NOMO-1 treated with DMSO at 0.1 percent for 48 hours (cell line): Measurements from ENCODE around the gene PABPC1L.

Experiments
- DNase-seq: peaks from one replicate; lab custom pipeline; 2025; ENCODE audit not compliant: unreplicated experiment; lab: John Stamatoyannopoulos, UW

The PABPC1L gene

DNA sequence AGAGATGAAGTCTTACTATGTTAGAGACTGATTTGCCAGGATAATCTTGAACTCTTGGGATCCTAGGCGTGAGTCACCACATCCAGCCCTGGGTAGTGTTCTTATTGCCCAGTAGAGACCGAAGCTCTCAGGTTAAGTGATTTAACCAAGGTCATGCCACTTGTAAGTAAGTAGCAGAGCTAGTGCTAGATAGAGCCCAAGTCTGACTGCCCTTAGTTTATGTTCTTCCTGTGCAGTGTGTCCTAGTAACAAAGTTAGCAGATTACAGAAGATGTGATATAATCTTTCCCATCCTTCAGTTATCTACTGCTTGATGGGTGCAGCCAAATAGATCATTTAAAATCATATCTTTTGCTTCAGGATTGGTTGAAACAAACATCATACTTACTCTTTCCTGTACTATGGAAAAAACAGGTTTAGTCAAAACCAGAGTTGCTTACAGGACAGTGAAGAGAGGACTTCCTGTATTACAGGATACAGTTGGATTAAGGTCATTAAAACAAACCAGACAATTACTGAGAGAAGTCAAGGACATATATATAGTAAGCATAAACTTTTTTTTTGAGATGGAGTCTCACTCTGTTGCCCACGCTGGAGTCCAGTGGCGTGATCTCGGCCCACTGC, 9.5 kb upstream of the PABPC1L start:
- DNase-seq: peak; percentile 15

DNA sequence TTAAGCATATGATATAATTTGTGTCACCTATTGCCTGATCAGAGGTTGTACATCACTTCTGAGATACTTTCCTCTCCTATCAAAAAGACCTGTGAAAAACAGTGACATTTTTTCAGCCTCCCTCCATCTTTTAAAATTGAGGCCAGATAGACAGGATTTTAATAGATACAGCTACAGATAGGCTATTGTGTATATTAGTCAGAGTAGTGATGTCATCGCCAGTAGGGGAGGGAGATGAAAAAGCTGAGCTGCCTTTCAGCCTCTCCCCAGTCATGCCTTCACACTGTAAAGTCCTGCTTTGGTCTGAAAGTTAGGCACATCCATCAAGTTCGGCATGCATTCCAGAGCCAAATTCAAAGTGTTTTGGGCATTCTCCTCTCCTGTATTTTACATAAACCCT, 7.9 kb upstream of the PABPC1L start:
- no peak for DNase-seq

DNA sequence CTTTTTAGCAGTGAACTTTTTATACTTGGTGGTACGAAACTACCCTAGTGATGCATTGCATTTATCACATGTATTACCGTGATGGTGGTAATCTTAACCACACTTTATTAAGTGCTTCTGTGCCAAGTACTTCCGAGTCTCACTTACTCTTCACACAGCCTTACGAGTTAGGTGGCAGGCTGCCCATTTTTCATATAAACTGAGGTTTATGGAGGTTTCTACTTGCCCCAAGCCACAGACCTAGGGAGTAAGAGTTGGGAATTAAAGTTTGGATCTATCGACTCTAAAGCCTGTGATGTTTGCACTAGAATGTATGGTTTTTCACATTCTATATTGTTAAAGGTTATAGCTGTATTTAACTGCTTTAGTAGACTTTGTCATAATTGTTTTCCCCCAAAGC, 5.5 kb upstream of the PABPC1L start:
- no peak for DNase-seq

DNA sequence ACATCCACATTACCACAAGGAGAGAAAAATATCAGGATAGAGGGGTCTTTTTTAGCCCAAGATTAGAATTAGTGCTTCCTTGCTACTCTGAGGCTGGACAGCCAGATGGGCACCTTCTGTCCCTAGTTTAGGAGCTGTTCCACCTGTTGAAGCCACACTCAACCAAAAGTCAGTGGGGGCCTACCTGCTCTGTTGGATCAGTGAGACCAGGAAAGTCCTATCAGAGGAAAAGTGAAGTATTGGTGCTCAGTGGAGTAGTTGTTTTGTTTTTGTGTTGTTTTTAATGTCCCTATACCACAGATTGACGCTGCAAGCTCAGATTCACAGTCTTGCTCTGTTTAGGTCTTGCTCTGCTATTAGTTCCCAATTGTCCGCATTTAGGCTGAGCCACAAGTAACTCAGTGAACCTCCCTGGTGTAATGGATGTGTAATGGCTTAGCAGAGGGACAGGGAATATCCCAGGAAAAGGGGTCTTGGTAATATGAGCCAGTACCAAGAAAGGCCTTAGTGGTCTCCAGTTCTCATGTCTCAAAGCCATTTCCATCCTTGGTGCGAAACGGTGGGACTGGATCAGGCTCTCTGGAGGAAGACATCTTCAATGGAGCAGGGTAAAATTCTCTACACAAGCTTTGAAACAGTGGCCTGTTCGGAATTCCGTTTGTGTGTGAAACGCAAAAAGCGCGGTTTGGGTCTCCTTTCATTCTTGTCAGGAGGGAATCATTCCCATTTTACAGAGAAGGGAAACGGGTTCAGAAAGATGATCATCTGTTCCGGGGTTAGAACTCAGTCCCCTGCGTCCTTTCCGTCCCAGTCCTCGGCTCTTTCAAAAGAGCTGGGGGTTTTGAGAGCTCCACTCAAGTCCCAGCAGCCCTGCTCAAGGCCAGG, 631 bp upstream of the PABPC1L start:
- no peak for DNase-seq

DNA sequence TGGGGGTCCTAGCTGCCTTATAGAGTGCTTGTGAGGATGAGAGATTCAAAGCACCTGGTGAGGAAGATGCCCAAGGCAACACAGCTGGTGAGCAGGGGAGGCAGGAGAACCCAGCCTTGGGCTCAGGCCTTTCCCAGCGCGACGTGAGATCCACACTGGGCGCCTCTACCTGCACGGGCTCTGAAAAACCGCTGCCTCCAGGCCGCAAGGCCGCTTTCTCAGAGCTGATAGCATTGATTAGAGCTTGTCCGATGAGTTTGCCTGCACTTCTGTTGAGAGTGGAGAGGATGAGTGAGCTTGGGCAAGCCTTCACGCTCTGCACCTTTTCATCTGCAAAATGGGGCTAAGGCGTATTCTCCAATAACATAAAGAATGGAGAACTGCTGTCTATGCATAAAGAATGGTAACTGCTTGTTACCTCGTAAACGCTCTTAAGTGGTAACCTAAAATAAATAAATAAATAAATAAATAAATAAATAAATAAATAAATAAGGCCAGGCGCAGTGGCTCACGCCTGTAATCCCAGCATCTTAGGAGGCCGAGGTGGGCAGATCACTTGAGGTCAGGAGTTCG, 916 bp downstream of the PABPC1L start:
- DNase-seq: no peak

DNA sequence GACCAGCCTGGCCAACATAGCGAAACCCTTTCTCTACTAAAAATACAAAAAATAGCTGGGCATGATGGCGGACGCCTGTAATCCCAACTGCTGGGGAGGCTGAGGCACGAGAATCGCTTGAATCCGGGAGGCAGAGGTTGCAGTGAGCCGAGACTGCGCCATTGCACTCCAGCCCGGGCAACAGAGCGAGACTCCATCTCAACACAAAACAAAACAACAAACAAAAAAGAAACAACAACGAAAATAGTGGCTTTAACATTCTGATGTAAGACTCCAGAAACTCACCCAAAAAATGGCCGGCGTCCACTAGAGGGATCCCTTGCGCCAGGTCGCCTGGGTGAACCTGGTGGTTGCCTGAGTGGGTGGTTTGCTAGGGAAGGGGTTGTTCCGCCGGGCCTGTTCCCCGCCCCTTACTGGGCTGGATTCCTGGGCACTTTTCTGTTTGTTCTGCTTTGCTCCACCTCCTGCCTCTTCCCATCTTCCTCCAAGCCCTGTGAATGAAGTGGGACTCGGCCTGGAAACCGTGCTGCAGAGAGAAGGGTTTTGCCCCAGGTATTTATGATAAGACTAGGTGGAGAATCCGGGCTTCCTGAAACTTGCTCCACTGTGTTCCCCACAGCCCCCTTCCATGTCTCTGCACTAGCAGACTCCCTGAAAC, 1.5 kb downstream of the PABPC1L start:
- peak; percentile 16 for DNase-seq

DNA sequence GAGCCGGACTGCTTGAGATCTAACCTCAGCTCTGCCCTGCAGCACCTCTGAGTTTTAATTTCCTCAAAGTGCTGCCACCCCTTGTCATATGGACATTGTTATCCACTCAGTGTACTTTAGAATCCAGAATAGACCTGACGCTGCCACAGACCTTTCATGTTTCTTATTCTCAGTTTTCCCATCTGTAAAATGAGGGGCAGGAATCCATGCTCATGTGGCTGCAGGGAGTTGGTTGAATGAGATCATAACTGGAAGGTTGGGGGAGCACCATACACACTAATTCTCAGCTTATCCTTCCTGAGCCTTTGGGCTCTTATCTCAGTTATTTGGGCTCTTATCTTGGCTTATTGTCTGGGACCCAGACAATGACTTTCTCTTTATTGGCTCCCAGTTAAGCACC, 2.3 kb downstream of the PABPC1L start:
- no peak for DNase-seq

DNA sequence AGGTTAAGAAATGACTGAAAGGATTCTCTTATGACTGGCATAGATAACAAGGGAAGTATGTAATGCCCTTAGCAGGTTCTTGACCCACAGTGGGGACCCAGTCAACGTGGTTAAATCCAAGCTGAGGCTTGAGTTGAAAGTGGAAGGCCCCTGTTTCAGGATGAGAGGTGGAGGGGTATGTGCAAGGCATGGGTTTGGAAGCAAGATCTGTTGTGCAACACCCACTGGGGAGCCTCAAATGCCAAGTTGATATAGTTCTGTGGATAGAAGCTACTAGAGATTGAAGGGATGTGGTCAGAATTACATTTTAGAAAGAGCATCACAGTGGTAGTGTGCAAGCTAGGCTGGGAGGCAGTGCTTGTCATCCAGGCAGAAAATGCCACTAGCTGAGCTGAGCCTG, 5.1 kb downstream of the PABPC1L start:
- no peak for DNase-seq

DNA sequence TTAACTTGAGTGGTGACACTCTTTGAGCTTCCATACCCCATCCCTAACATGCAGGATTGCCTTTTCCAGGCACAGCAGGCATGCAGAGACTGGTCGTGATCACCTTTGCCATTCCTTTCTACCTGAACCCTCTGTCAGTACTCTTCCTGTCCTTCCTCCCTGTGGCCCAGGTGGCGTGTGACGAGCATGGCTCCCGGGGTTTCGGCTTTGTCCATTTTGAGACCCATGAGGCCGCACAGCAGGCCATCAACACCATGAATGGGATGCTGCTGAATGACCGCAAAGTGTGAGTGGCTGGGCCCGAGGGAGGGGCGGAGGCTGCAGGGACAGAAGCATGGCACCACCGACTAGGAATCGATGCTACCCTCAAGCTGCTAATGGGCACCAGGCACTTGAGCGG, 6.7 kb downstream of the PABPC1L start:
- no peak for DNase-seq

DNA sequence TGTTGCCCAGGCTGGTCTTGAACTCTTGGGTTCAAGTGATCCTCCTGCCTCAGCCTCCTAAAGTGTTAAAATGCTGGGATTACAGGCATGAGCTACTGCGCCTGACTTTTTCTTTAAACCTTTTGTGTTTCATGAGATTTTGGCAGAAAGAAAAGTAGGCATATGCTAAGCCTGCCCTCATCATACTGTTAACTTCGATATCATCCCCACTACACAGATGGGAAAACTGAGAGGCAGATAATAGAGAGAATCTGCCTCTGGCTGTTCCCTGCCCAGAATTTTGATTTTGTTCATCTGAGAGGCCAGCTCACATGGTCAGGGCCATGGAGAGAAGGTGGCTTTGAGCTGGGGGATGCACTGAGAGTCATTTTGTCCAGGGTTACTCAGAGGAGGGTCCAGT, 7.5 kb downstream of the PABPC1L start:
- DNase-seq: no peak

DNA sequence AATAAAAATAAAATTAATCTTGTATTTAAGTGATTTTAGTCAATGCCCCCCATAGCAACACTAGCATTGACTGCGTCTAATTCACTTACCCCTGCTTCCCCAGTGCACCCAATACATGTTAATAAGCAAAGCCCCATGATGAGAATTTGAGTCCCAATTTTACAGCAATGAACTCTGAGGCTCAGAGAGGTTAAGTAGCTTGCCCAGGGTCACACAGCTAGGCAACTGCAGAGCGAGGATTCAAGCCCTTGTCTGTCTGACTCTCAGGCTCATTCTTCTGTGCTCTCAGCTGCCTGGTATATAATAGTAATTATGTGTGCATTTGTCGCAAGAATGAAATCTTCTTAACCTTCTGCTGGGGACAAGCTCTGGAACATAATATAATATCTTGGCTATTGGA, 8.5 kb downstream of the PABPC1L start:
- DNase-seq: no peak

DNA sequence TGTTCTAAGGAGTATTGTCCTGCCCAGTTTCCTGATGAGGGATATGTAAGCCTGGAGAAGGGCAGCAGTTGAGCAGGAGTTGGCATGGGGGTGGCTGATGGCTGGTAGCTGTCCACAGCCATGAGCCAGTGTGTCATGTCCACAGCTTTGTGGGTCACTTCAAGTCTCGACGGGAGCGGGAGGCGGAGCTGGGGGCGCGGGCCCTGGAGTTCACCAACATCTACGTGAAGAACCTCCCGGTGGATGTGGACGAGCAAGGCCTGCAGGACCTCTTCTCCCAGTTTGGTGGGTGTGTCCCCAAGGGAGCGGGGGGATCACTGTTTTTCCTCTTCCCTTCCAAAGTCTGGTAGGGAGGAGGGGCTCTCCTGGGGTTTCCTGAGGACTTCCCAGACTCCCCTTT, 8.9 kb downstream of the PABPC1L start:
- DNase-seq: no peak

DNA sequence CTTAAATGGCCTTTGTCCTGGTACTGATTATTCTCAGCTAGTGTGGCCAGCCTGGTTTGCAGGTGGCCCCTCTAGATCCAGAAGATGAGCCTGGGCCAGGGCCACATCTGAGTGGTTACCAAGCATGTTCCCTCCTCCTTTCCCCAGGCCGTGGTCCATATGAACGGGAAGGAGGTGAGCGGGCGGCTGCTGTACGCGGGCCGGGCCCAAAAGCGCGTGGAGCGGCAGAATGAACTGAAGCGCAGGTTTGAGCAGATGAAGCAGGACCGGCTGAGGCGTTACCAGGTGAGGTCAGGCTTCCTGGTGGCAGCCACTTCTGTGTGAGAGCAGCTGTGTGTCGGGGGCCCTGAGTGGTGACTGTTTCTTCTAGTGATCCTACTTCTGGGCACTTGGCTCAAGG, 11.6 kb downstream of the PABPC1L start:
- no peak for DNase-seq

DNA sequence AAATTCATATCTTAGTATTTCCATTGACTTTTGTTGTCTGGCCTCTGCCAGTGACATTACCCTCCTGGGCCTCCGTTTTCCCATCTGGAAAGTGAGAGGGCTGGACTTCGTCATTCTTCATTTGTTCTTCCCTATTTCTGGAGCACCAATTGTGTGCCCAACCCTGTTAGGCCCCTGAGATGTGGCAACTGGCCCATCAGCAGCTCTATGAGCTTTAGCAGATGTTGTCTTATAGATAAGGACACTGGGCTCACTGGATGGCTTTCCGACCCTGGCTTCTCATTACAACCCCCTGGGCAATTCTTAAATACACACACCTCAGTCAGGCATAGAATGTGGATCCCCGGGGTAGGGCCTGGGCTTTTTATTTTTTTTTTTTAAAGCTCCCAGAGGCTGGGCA, 14.7 kb downstream of the PABPC1L start:
- DNase-seq: no peak

DNA sequence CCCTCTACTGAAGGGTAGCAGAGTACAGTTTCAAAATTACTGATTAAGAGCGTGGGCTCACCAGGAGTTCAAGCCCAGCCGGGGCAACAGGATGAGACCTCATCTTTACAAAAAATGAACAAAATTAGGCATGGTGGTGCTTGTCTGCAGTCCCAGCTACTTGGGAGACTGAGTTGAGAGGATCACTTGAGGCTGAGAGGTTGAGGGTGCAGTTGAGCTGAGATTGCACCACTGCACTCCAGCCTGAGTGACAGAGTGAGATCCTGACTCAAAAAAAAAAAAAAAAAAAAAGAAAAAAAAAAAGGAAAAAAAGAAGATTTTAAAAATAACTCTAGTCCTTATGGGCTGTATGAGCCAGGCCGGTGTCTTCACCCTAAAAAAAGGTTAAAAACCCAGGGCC, 18.7 kb downstream of the PABPC1L start:
- DNase-seq: no peak

DNA sequence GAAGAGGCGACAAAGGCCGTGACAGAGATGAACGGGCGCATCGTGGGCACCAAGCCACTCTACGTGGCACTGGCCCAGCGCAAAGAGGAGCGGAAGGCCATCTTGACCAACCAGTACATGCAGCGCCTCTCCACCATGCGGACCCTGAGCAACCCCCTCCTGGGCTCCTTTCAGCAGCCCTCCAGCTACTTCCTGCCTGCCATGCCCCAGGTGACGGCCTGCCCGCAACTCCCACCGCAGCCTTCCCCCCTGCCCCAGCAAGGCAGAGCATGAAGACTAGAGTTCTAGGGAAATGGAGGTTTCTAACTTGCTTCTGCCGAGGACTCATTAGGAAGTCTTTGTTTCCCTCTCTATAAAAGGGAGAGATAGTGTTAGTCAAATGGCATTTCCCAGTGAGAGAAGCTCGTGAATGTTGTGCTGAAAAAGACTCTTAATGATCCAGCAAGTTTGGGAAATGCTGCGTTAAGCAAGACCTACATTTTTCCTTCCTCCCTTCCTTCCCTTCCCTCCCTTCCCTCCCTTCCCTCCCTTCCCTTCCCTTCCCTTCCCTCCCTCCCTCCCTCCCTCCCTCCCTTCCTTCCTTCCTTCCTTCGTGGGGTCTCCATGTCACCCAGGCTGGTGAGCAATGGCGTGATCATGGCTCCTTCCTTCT, 20.8 kb downstream of the PABPC1L start:
- DNase-seq: no peak

DNA sequence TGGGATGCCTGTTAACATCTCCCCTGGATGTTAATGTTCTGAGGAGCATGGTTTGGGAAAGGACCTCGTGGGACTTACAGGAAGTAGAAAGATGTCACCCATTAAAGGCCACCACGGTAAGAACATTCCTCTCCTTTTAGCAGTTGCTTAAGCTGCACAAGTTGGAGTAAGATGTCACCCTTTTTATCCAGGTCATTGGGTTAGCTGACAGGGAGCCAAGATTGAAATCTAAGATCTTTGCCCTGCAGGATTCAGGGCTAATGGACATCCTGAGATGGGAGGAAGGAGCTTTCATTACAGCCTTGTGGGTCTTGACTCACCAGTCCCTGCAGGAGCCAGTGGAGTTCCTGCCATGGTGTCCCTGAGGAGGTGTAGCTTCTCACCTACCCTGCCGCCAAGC, 22.1 kb downstream of the PABPC1L start:
- no peak for DNase-seq

DNA sequence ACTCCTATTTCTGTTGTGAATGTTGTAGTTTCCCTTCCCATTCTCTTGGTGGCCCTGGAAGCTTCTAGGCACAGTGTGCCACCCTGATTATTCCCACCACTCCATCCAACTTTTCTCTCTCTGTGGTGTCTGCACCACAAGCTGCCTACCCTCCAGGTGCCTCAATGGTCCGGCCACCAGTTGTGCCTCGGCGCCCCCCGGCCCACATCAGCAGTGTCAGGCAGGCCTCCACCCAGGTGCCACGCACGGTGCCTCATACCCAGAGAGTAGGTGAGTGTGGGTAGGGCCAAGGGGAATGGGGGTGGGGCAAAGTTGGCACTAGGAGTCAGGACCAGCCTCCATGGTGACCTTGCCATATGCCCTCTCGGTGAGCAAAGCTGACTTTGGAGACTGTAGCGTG, 23.1 kb downstream of the PABPC1L start:
- DNase-seq: no peak

DNA sequence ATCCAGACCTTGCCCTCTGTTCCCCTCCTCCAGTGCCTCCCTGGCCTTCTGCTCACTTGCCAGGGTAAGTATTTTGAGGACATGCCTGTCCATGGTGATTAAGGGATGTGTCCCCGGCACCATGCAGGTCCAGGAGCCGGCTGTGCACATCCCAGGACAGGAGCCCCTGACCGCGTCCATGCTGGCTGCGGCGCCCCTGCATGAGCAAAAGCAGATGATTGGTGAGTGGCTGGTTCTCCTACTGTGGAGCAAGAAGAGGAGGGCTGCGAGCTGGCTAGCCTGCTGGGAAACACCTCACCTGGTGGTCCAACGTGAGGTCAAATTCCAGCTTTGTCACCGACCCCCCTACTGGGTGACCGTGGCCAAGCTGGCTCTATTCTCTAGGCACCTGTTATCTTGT, 26.6 kb downstream of the PABPC1L start:
- no peak for DNase-seq

DNA sequence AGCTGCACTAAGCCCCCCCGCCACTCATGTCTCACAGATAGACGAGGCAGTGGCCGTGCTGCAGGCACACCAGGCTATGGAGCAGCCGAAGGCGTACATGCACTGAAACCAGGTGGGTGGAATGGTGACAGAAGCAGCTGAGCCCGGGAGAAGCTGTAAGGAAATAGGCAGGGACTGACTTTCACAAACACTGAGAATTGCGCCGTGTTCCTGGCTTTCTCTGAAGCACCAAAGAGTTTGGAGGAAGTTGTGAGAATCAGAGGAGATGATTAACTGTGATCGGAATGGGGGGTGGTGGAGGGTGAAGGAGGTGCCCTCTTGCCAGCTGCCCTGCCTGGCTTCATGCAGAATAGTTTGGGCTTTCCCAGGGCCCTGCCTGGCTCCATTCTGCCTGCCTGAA, 28.8 kb downstream of the PABPC1L start:
- DNase-seq: no peak

DNA sequence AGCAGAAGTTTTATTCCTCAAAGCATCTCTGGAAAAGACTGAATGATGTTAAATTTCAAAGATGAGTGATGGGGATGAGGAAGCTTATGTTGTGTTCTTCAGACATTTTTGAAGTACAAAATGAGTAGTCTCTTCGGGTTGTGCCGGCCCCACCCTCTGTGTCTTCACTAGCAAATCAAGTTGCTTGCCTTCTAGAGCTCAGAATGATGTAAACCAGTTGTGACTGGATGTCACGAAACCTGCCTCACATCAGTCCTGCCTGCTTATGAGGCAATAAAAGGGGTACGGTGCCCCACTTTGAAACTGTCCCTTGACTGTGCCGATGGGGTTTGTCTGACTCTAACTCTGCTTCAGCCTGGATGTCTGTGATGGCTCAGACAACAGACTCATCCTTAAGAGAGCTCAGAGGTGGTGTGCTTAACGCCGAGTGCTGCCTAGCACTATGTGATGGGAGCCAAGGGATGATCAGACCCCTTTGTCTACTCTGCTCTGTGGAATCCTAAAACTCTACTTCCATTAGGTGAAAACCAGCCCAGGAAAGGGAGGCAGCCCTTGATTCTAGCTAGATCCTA, 31.3 kb downstream of the PABPC1L start:
- DNase-seq: no peak
